ENCODE measurements around the gene IPO5.
"Not testable (repeated sequence)": the region's sequence is repeated elsewhere in the genome, so short reads cannot be mapped to it uniquely, and the experiment has no call there.

IPO5 gene

DNA sequence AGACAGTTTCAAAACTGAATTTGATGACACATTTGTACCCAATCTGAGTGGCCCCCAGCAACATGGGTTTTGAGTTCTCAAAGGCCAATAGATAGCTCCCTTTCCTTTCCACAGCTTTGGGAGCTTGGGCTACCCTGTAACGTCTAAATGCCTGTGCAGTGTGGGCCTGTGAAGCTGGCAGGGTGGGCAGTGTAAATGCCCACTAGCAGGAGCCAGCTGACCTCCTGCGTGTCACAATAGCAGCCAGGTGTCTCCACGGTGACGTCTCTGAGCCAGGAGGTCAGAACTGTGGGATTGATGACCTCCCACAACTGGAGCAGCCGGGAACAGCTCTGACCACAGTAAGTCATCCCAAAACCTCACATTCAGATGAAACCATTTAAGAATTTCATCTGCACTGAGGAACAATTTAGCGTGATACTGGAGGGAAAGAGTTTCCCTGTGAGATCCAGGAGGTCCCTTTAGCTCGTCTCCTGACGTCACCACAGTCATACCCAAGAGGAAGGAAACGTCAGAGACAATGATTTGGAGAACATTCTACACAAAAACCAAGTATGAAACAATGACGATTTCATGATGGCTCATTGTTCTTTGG lies at the start of gene IPO5:
Gene IPO5, plus strand, starts transcription at position 300 of the 595 bp plus-strand sequence. CDS start 23,022 bp downstream, outside the sequence.
- DNase-seq: no peak

DNA sequence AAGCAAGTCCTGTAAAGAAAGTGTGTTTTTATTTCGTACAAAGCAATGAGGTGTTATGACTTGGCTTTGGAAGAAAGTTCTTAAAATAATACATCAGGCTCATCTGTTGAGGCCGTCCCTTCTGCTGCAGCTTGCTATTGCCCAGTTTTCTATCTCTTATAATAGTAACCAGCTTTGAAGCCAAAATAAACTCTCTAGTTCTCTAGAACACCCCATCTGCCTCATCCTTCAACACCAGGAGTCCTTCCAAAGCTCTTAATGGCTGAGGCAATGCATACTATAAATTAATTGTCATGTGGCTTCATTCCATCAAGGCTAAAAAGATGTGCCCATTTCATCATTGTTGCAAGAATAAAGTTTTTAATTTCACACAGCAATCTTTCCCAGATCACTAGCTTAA lies 49.4 kb upstream of the IPO5 start:
- no peak for DNase-seq

DNA sequence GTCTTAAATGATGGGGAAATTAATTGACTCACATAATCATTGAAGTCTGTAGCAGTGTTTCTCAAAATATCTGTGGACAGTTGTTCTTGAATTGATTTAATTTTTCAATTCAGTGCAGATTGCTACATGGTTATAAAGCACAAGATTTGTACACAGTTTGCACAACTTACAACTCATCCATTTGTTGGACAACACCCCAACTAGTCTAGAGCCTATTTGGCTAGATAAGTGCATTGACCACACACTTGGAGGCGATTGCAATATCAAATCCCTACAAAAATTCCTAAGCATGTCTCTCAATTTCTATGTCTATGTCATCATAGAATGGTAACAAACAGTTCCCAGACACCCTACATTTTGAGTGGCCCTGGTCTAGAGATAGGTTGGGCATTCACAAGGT lies 48.0 kb upstream of the IPO5 start:
- no peak for DNase-seq

DNA sequence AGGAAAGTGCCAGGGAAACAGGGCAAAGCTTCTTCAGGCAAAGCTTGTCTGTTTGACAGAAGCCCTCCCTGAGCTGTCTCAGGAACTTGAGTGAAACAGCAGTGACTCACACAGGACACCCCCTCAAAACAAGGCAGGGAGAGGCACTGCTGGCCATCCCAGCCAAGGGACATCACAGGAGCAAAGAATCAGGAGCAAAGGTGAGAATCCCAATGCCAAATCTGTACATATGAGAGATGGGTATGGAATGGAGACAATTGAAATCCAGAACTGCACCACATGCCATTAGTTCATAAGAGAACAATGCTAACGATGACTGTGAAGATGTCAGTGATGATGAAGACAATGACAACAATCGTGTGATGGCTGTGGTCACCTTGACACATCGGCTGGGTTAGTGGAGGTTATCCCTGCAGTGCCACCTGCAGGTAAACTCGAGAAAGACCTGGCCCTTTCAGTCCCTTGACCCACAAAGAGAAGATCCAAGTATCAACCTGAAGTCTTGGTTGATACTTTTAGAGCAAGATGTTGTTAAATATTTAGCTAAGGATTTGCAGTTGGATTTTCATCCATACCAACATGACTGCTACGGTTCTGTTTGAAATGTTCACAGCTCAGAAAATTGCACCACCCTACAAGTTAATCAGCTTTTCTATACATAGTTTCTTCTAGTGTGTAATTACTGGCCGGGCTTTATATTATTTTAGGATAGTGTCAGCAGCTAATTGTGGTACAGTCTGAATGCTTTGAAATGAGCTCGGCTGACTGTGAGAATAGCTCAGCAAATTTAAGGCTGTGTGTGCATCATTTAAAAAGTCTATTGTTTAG lies 42.0 kb upstream of the IPO5 start:
- DNase-seq: no peak

DNA sequence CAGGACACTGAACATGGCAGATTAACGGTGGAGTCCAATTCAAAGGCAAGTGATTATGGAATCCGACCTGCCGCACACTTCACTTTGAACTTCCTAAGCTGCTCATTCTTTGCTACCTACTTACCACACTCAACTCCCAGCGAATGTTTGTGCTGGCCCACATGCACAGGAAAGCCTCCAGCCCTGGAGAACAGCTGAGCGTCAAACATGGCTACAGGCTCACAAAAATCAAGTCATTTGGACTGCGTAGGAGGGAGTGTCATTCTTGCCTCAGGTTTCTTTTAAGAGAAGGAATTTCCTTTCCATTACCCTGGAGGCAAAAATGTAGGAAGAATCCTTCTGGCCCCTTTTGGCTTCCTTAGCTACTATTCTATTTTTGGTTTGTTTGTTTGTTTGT lies 41.3 kb upstream of the IPO5 start:
- no peak for DNase-seq

DNA sequence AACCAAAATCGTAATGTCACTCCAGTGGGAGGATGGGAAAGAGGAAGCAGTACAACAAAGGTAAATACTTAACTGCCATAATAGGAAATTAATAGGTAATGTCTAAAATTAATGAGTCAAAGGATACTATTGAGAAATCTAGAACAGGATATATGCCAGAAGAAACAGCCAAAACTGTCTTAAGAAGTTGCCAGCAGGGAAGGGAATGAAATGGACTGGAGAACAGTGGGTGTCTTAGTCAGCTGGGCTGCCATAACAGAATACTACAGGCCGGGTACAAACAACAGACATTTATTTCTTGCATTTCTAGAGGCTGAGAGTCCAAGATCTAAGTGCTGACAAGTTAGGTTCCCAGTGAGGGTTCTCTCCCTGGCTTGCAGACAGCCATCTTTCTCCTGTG lies 40.3 kb upstream of the IPO5 start:
- no peak for DNase-seq

DNA sequence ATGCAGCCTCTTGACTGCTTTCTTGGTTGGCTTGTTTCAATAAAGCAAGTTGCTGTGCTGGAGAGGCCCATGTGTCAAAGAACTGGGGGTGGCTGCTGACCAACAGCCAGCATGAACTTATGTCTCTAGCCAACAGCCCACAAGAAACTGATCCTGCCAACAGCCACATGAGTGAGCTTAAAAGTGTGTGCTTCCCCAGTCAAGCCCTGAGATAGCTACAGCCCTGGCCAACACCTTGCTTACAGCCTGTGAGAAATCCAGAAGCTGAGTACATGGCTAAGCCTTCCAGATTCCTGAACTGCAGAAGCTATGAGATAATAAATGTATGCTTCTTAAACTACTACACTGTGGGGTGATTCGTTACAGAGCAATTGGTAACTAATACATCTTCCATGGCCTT lies 38.9 kb upstream of the IPO5 start:
- DNase-seq: no peak

DNA sequence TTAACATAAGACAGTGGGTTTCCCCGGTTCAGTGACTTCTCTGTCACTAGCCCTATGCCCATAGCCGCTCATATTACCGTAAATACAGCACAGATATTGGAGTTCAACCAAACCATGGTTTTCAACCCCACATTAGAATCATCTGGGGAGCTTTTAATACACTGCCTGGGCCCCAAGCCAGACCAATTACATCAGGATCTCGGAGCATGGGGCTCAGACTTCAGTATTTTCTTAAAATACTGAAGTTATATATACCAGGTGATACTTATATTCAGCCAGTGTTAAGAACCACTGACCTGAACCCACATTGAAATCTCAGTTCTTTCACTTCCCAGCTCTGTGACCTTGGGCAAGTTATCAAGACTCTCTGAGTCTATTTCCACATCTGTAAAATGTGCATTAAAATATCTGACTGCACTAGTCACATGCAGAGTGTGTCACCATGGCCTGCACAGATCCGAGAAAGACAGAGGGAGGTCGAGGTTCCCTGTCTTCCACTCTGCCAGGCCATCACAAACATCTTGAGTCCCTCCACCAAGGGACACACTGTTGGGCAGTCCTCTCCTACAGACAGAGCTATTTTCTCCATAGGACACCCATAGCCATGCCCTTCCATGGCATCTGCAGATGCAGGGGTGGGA lies 32.2 kb upstream of the IPO5 start:
- DNase-seq: no peak

DNA sequence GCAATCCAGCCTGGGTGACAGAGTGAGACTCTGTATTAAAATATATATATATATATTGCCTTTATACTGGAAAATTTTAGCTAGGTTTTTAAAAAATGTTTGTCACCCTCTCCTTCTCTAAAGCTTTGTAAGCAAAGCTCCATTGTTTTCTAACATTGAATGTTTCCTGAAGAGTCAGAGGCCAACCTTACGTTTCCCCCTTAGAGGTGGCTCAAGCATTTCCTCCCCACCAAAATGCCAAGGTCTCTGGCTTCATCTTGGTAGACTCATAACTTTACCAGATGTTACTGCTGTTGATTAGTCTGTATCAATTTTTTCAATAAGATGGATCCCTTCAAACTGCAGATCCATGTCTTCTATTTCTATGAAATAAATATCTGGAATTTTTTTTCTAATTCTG lies 25.2 kb upstream of the IPO5 start:
- DNase-seq: no peak

DNA sequence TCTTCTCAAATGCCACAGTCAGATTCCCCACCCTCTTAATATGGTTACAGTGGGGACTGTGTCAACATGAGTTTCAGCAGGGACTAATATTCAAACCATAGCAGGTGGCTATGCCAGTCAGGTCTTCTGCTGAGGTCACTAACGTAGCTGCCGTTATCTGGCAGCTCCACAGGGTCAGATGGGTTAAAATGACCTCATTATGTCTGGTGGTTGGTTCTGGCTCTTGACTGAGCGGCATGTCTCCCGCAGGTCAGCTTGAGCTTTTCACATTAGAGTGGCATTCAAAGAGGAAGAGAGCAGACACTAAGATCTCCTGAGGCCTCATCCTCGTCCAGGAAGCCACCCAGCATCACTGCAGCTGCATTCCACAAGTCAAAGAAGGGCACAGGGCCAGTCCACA lies 21.4 kb upstream of the IPO5 start:
- no peak for DNase-seq

DNA sequence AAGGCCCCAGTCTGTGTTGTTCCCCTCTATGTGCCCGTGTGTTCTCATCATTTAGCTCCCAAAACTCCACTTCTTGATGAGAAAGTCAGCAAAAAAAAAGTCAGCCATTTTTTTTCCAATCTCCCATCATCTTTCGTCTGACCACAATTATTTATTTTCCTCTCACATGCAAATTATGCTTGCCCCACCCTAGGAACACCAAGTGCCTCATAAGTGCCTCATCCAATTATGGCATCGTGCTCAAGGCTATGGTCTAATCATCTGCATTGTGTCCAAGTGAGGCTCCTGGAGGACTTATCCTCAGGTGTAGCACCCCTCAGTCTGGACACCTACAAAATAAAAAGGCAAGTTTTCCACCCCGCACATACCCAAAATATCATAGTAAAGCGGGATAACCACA lies 20.8 kb upstream of the IPO5 start:
- no peak for DNase-seq

DNA sequence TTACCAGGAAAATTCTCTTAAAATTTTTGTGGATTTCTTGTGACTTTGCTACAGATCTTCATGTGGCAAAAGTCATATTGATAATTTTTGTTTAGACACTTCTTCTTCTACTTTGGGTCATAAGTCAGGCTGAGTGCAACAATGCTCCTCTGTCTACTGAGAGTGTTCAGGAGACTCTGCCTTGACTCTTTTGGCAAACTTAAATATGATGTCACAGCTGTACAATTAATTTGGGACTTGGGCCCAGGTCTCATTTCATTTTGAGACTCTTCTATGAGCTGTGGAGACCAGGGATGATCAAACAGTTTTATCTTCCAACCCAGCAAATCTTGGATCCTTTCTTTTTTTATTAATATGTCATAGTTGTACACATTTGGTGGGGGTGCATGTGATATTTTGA lies 19.7 kb upstream of the IPO5 start:
- DNase-seq: no peak

DNA sequence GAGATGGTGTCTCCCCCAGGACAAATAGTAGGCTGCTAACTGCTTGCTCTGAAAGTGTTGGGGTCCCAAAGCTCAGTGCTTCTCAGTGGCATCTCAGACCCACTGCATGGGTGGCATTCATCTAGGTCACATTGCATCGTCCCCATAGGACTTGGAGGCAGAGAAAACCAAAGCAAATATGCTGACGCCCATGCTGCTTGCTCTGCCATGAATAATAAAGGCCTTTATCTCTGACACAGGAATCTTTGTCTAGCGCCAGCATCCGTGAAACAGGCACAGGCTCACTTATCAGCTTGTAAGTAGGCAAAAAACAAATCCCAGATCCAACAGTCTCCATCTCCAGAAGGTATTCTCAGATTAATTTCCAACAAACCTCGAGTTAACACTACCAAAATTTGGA lies 18.9 kb upstream of the IPO5 start:
- no peak for DNase-seq

DNA sequence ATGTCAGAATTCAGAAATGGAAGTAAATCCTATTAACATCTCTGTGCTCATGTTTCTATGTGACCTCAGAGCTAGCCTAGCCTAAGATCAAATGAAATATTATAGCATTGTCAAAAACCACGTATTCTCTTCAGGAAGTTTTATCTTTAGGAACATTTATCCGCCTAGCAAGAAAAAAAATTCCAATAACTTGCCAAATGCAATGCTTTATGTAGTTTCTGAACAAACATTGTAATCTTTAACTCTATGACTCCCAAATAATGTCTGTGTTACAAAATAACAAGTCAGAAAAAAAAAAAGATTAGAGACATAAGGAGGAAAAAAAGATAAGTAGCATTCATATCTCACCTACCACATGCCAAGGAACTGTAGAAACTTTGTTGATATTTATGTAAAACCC lies 18.4 kb upstream of the IPO5 start:
- DNase-seq: no peak

DNA sequence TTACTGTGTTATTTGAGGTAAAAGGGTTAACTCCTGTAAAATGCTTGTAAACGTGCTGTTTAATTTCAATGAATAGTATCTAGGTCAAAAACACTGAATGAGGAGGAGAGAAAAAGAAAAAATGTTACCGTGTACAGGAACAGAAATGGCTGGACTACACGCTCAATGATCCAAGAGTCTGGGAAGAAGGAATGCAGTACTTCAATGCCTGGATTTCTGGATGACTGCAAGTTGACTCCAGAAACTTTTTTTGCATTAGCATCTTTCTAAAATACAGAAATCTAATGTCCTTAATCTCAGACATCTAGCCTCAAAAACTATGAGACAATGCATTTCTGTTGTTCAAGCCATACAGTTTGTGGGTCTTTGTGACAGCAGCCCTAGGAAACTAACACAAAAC lies 17.4 kb upstream of the IPO5 start:
- DNase-seq: no peak

DNA sequence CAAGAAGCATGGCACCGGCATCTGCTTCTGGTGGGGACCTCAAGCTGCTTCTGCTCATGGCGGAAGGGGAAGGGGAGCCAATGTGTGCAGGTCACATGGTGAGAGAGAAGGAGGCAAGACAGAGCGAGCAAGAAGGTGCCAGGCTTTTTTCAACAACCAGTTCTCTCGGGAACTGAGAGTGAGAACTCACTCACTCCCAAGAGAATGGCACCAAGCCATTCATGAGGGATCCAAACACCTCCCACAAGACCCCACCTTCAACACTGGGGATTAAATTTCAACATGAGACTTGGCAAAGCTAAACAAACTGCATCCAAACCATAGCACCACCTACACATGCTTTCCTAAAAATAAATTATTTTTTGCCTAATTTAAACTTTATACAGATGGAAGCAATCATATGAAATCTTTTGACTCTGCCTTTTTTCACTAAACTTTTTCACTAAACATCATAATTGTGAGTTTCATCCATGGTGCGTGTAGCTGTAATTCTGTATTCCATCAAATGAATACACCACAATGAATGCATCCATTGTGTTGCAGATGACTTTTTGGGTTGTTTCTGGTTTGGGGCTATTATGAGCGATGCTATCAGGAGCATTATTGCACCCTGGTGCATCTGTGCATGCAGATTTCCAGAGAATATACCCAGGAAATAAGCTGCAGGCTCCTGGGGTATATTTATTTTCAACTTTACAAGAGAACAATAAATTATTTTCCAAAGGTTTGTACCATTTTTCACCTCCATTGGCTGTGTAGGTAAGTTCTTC lies 14.6 kb upstream of the IPO5 start:
- no peak for DNase-seq

DNA sequence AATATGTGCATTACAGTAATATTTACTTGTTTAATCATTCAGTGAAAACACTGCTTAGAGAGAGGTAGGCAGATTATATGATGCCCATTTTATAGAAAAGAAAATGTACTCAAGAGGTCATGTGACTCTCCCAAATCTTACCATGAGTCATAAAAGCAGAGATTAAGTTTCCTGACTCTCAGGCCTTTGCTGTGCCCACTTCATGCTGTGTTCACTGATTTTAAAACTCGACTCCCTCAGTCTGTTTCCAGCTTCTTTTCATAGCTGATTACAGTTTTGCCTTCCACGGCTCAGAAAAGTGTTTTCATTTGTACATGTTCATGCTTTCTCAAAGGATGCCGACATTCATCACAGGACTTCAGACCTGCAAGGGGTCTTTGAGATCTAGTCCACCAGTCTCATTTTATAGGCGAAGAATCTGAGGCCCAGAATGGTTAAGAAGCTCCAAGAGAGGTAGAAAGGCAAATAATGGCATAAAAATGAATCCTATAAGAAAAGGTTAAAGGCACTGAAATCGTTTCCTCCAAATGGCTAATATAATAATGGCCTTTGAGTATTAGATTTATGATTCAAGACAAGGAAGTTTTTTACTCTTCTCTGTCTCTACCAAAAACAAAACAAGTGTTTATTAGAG lies 9.0 kb upstream of the IPO5 start:
- no peak for DNase-seq

DNA sequence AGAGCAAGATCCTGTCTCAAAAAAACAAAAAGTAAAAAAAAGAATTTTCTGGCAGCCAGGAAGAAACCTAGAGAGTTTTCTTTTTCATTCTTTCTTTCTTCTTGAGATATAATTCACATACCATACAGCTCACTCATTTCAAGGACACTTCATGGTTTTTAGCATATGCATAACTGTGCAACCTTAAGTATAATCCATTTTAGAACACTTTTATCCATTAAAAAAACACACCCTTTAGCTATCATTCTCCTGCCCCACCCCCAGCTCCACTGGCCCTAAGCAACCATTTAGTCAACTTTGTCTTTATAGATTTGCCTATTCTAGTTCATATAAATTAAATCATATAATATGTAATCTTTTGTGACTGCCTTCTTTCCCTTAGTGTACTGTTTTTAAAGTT lies 8.1 kb upstream of the IPO5 start:
- DNase-seq: no peak

DNA sequence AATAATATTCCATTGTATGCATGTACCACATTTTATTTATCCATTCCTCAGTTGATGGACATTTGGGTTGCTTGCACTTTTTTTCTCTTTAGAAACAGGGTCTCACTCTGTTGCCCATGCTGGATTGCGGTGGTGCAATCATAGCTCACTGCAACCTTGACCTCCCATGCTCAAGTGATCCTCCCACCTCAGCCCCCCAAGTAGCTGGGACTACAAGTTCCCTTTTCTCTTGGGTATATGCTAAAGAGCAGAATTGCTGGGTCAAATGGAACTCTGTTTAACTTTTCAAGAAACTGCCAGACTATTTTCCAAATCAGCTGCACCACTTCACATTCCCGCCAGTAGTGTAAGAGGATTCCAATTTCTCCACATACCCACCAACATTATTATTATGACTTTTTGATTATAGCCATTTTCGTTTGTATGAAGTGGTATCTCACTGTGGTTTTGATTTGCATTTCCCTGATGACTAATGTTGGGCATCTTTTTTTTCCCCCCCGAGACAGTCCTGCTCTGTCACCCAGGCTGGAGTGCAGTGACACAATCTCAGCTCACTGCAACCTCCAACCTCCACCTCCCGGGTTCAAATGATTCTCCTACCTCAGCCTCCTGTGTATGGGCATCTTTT lies 7.6 kb upstream of the IPO5 start:
- no peak for DNase-seq

DNA sequence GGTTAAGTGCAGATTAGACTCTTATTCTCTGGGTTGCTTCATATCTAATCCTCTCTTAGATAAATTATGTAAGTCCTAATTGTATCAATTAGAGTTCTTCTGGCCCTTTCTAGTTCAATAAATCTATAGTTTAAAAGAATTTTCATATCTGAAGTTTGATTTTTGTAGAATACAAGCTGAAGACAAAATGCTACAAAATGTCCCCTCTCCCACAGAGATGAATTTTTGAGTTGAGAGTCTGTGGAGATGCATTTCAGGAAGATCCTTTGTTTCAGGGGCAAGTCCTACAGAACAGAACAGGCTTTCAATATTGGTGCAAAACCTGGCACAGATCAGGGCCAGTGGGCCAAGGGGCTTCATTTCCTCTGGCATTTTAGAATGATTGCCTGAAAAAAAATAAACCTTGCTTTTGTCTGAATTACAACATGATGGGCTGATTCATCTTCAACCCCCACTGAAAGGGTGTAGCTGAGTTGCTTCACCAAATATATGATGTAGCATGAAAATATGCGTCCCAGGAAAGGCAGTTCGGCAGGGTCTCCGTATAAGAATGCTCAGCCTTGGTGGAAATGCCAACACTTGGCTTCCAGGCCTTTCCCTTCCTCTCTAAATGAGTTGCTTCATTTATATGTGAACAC lies 6.4 kb upstream of the IPO5 start:
- DNase-seq: no peak

DNA sequence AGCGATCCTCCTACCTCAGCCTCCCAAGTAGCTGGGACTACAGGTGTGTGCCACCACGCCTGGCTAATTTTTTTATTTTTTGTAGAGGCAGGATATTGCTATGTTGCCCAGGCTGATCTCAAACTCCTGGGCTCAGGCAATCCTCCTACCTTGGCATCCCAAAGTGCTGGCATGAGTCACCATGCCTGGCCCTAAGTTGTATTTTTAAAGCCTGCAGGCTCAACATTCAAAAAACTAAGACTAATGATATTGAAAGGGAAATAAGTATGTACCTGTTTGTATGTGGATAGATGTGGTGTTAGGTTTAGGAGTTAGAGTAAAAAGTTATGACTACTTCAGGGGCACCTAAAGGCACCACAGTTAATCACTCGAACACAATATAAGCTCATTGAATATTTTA lies 5.4 kb upstream of the IPO5 start:
- no peak for DNase-seq

DNA sequence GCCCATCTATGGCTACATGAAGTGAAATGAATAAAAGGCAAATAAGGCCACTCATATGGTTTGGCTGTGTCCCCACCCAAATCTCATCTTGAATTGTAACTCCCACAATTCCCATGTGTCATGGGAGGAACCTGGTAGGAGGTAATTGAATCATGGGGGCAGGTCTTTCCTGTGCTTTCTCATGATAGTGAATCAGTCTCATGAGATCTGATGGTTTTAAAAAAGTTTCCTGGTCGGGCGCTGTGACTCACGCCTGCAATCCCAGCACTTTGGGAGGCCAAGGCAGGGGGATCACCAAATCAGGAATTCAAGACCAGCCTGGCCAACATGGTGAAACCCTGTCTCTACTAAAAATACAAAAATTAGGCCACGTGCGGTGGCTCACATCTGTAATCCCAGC lies 4.2 kb upstream of the IPO5 start:
- DNase-seq: not testable (repeated sequence)
